ENCODE measurements around the gene PTPRD.

Gene PTPRD

GRCh38 chr9:8961186-8961851 is 1651.5 kb downstream of the PTPRD start:
- no peaks in the 10 kb centered on the region for H3K4me1 ChIP-seq (ENCODE audit: control insufficient read depth, insufficient read depth, low read length)
- TF ChIP-seq, protein P1, sequence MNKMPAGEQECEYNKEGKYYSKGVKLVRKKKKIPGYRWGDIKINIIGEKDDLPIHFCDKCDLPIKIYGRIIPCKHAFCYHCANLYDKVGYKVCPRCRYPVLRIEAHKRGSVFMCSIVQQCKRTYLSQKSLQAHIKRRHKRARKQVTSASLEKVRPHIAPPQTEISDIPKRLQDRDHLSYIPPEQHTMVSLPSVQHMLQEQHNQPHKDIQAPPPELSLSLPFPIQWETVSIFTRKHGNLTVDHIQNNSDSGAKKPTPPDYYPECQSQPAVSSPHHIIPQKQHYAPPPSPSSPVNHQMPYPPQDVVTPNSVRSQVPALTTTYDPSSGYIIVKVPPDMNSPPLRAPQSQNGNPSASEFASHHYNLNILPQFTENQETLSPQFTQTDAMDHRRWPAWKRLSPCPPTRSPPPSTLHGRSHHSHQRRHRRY (tag by site-specific recombination; IDR thresholded peaks at IDR 0.05), result no peak
- TF ChIP-seq ZNF488 (tag by site-specific recombination; IDR thresholded peaks at IDR 0.05) (no peak), MEIS1 (CRISPR knock-in tag; IDR thresholded peaks at IDR 0.05; ENCODE audit: borderline replicate concordance) (no peak), ZNF157 (tag by site-specific recombination; IDR thresholded peaks at IDR 0.05) (no peak), ZNF768 (tag by site-specific recombination; IDR thresholded peaks at IDR 0.05) (no peak), ZFP41 (tag by site-specific recombination; IDR thresholded peaks at IDR 0.05; ENCODE audit: borderline replicate concordance) (no peak), KLF17 (tag by site-specific recombination; IDR thresholded peaks at IDR 0.05) (no peak), ZNF76 (tag by site-specific recombination; IDR thresholded peaks at IDR 0.05; ENCODE audit: borderline replicate concordance, low read depth) (no peak), ZNF26 (tag by site-specific recombination; IDR thresholded peaks at IDR 0.05) (no peak), KLF9 (tag by site-specific recombination; IDR thresholded peaks at IDR 0.05; ENCODE audit: low read depth) (no peak), ZNF19 (tag by site-specific recombination; IDR thresholded peaks at IDR 0.05; ENCODE audit: low read depth) (no peak), SP7 (tag by site-specific recombination; IDR thresholded peaks at IDR 0.05) (no peak), HOXC10 (CRISPR knock-in tag; IDR thresholded peaks at IDR 0.05) (no peak), ZNF560 (tag by site-specific recombination; IDR thresholded peaks at IDR 0.05; ENCODE audit: borderline replicate concordance) (no peak), ZNF266 (tag by site-specific recombination; IDR thresholded peaks at IDR 0.05; ENCODE audit: low read depth) (no peak)
- ChIA-PET POLR2A (no interaction called here), CTCF (no interaction called here)
- no peak overlapping the region for H3K4me3 ChIP-seq (ENCODE audit: low read depth, low read length)
- no peaks in the 10 kb centered on the region for H3K9me3 ChIP-seq (ENCODE audit: control insufficient read depth, insufficient read depth, low read depth, low read length)
- H3K27ac ChIP-seq (ENCODE audit: extremely low read depth, low read depth, low read length), result no peak overlapping the region
- no peaks in the 10 kb centered on the region for H3K36me3 ChIP-seq (ENCODE audit: control insufficient read depth in 2 of 2, insufficient read depth in 1 of 2, low read length in 2 of 2)

GRCh38 chr9:8960254-8960653 is 1652.5 kb downstream of the PTPRD start:
- H3K27ac ChIP-seq (ENCODE audit: extremely low read depth, low read depth, low read length), result no peak overlapping the region
- no peaks in the 10 kb centered on the region for H3K36me3 ChIP-seq (ENCODE audit: control insufficient read depth in 2 of 2, insufficient read depth in 1 of 2, low read length in 2 of 2)
- ChIA-PET POLR2A (no interaction called here), CTCF (no interaction called here)
- H3K9me3 ChIP-seq (ENCODE audit: control insufficient read depth, insufficient read depth, low read depth, low read length), result no peaks in the 10 kb centered on the region
- no peaks in the 10 kb centered on the region for H3K4me1 ChIP-seq (ENCODE audit: control insufficient read depth, insufficient read depth, low read length)
- no peak overlapping the region for H3K4me3 ChIP-seq (ENCODE audit: low read depth, low read length)
- no peak for TF ChIP-seq ZNF48 (tag by site-specific recombination; IDR thresholded peaks at IDR 0.05)
- no peak for TF ChIP-seq OSR2 (tag by site-specific recombination; IDR thresholded peaks at IDR 0.05)
- no peak for TF ChIP-seq BCL11B (tag by site-specific recombination; IDR thresholded peaks at IDR 0.05; ENCODE audit: low read depth)
- TF ChIP-seq ZNF239 (tag by site-specific recombination; IDR thresholded peaks at IDR 0.05), result no peak
- TF ChIP-seq ATF2 (tag by site-specific recombination; IDR thresholded peaks at IDR 0.05; ENCODE audit: low read depth), result no peak
- no peak for TF ChIP-seq ZNF792 (tag by site-specific recombination; IDR thresholded peaks at IDR 0.05)
- no peak for TF ChIP-seq ZNF169 (tag by site-specific recombination; IDR thresholded peaks at IDR 0.05)
- no peak for TF ChIP-seq ZNF548 (tag by site-specific recombination; IDR thresholded peaks at IDR 0.05)
- no peak for TF ChIP-seq ZNF76 (tag by site-specific recombination; IDR thresholded peaks at IDR 0.05; ENCODE audit: borderline replicate concordance, low read depth)
- TF ChIP-seq ZNF157 (tag by site-specific recombination; IDR thresholded peaks at IDR 0.05), result no peak
- TF ChIP-seq ZNF544 (tag by site-specific recombination; IDR thresholded peaks at IDR 0.05), result no peak
- no peak for TF ChIP-seq ZNF362 (tag by site-specific recombination; IDR thresholded peaks at IDR 0.05)
- no peak for TF ChIP-seq ZBTB49 (tag by site-specific recombination; IDR thresholded peaks at IDR 0.05; ENCODE audit: low read depth)
